ENCODE measurements around the gene ZKSCAN1. TPM values are rescaled to one million over a fixed set of nuclear protein-coding genes. Genes with fewer than 3 reads are reported as not detected.

Gene ZKSCAN1
- total and polyA plus RNA-seq, 11 donors: 8.5 to 65.5 (median 37.1) TPM

DNA sequence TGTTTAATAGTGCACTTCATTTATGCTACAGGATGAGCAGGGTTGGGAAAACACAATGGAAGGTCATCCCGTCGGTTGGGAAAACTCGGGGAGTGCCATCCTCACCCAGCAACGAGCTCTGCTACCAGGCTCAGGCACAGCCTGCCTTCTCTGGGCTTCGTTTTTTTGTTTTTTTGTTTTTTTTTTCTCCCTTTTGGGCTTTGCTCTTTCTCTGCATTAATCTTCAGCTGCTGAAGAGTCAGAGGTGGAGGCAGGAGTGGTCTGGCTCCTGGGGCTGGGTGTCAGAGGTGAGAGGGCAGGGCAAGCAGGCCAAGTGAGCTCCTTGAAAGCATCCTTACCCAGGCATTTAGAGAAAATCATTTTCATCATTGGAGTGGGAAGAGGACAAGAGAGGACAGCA, 54.6 kb downstream of the ZKSCAN1 start:
- intact Hi-C loops (cut with DNase I): no loop called here
- no peak overlapping the region for H3K27ac ChIP-seq
- peaks cover 0 to 47% (median 26%) of the 10 kb centered on the region in 12 donors for H3K9me3 ChIP-seq
- DNase-seq (no peak), ATAC-seq (no peak)
- no peak overlapping the region for H3K4me3 ChIP-seq
- no peaks in the 10 kb centered on the region for H3K27me3 ChIP-seq
- 97 to 100% (median 97%) methylated on average over 5 of the region's 5 CpGs for WGBS, 4 donors
- TF ChIP-seq, protein P1, sequence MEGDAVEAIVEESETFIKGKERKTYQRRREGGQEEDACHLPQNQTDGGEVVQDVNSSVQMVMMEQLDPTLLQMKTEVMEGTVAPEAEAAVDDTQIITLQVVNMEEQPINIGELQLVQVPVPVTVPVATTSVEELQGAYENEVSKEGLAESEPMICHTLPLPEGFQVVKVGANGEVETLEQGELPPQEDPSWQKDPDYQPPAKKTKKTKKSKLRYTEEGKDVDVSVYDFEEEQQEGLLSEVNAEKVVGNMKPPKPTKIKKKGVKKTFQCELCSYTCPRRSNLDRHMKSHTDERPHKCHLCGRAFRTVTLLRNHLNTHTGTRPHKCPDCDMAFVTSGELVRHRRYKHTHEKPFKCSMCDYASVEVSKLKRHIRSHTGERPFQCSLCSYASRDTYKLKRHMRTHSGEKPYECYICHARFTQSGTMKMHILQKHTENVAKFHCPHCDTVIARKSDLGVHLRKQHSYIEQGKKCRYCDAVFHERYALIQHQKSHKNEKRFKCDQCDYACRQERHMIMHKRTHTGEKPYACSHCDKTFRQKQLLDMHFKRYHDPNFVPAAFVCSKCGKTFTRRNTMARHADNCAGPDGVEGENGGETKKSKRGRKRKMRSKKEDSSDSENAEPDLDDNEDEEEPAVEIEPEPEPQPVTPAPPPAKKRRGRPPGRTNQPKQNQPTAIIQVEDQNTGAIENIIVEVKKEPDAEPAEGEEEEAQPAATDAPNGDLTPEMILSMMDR (IDR thresholded peaks at IDR 0.05): no peak
- TF ChIP-seq POLR2A (IDR thresholded peaks at IDR 0.05): no peak
- peaks cover 0 to 16% (median 9%) of the 10 kb centered on the region in 12 donors for H3K4me1 ChIP-seq
- peaks cover 19 to 80% (median 55%) of the 10 kb centered on the region in 9 donors for H3K36me3 ChIP-seq

DNA sequence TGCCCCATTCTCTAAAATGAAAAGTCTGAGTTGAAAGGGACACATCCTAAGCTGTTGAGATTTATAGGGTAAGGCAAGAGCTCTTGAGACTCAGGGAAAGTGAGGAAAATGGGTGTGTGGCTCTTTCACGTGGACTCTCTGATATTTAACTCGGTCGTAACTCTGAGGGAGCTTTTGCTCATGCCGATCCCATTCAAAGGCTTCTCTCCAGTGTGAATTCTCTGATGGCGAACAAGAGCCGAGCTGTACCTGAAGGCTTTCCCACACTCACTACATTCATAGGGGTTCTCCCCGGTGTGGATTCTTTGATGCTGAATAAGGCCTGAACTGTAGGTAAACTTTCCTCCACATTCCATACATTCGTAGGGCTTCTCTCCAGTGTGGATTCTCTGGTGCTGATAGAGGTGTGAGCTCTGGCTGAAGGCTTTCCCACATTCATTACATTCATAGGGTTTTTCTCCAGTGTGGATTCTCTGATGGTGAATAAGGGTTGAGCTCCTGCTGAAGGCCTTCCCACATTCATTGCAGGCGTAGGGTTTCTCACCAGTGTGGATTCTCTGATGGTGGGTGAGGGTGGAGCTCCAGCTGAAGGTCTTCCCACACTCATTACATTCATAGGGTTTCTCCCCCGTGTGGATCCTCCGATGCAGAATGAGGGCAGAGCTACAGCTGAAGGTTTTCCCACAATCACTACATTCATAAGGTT, 55.8 kb downstream of the ZKSCAN1 start:
- Histone ChIP-seq H3K36me3 (peaks cover 19 to 86% (median 66%) of the 10 kb centered on the region in 9 donors), H3K4me1 (peaks cover 0 to 4% (median 0%) of the 10 kb centered on the region in 12 donors), H3K27me3 (no peaks in the 10 kb centered on the region), H3K4me3 (no peak overlapping the region), H3K9me3 (peaks cover 0 to 47% (median 26%) of the 10 kb centered on the region in 12 donors), H3K27ac (no peak overlapping the region)
- WGBS, 4 donors: 98 to 99% (median 99%) methylated on average over 11 of the region's 11 CpGs
- intact Hi-C loops (cut with DNase I): no loop called here
- ATAC-seq (no peak), DNase-seq (no peak)
- TF ChIP-seq, protein P1 (IDR thresholded peaks at IDR 0.05): no peak
- TF ChIP-seq POLR2A (IDR thresholded peaks at IDR 0.05): no peak

DNA sequence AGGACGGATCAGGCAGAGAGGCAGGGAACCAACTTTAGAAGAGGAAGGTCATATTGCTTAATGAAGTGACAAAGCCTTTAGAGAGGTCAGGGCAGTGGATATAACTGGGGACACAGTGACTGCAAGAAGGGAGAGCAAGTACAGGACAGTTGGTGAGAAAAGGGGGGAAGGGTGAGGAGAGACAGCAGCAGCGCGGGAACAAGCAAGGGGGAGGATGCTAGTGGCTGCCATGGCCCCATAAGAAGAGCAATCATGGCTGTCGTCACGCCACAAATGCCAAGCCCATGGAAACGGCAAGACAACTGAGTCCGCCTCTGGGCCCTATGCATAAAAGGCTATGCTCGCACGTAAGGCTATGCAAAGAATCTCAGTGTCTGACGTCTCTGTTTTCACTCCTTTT, 57.1 kb downstream of the ZKSCAN1 start:
- intact Hi-C loops (cut with DNase I): no loop called here
- no peaks in the 10 kb centered on the region for H3K4me1 ChIP-seq
- ATAC-seq: no peak
- no peak overlapping the region for H3K27ac ChIP-seq
- H3K36me3 ChIP-seq: peaks cover 19 to 95% (median 79%) of the 10 kb centered on the region in 9 donors
- no peak for TF ChIP-seq POLR2A (IDR thresholded peaks at IDR 0.05)
- TF ChIP-seq, protein P1 (IDR thresholded peaks at IDR 0.05): no peak
- no peak for DNase-seq
- no peak overlapping the region for H3K4me3 ChIP-seq
- WGBS, 4 donors: 97 to 99% (median 98%) methylated on average over 10 of the region's 10 CpGs
- peaks cover 0 to 47% (median 26%) of the 10 kb centered on the region in 12 donors for H3K9me3 ChIP-seq
- H3K27me3 ChIP-seq: no peaks in the 10 kb centered on the region

DNA sequence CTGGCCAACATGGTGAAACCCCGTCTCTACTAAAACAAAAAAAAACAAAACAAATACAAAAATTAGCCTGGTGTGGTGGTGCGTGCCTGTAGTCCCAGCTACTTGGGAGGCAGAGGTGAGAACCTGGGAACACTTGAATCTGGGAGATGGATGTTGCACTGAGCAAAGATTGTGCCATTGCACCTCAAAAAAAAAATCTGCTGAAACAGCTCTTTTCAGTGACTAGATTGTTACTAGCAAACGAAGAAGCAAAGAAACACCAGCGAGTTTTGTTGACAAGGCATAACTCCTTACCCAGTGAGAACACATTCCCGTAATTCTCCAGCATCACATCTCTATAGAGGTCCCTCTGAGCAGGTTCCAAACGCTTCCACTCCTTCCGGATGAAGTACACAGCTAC, 59.4 kb downstream of the ZKSCAN1 start:
- TF ChIP-seq, protein P1 (IDR thresholded peaks at IDR 0.05): no peak
- TF ChIP-seq POLR2A (IDR thresholded peaks at IDR 0.05): no peak
- DNase-seq: no peak
- no peak overlapping the region for H3K27ac ChIP-seq
- H3K36me3 ChIP-seq: peaks cover 19 to 100% (median 92%) of the 10 kb centered on the region in 9 donors
- H3K9me3 ChIP-seq: peaks cover 0 to 33% (median 26%) of the 10 kb centered on the region in 12 donors
- intact Hi-C loops (cut with DNase I): no loop called here
- H3K4me3 ChIP-seq: no peak overlapping the region
- H3K27me3 ChIP-seq: no peaks in the 10 kb centered on the region
- peaks cover 0 to 18% (median 10%) of the 10 kb centered on the region in 12 donors for H3K4me1 ChIP-seq
- WGBS, 4 donors: 89 to 96% (median 95%) methylated on average over 7 of the region's 7 CpGs
- ATAC-seq: no peak

Measured in heart left ventricle (tissue), 16 donors.